ENCODE results near the gene MAP9. TPM values are rescaled to one million over a fixed set of nuclear protein-coding genes. Genes with fewer than 3 reads are reported as not detected.

Gene MAP9
- total RNA-seq, 1 donor: 17.7 TPM

DNA sequence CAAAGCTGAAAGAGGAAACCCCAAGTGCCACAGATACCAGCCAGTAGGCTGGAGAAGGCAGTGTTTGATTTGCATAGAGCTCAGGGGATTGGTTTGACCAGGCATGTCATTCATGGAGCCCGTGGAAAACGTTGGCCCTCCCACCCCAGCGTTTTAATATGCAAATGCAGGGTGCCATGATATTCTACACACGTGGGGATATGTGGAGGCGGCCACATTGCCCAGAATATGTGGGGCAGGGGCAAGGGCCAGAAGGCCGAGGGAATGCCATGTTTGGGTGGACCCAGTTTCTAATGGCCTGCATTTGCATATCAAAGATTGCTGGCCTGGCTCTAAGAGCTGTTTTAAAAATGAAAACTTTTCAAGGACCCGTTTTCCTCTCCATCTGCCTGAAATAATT, 71.1 kb downstream of the MAP9 start:
- no peak for TF ChIP-seq CTCF (IDR thresholded peaks at IDR 0.05; ENCODE audit: insufficient read depth, low read depth, low read length)
- H3K4me3 ChIP-seq (ENCODE audit: low read depth, low read length): no peak overlapping the region
- DNase-seq (ENCODE audit: low read depth): no peak

DNA sequence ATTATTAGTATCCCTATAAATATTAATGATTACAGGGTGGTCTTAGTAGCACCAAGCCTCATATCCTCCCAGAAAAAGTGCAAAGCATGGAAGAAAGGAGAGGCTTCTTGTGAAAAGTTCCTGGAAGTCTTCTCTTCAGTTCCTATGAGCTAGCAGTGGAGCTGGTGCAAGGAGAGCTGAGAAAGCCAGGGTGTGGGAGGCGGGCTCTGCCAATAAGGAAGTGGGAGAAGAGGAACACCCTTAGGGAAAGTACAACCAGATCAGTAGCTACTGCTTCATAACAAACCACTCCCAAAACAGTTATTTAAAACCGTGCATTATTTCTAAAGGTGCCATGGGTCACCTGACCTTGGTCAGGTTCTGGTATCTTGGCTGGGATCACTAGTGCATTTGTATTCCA, 72.4 kb downstream of the MAP9 start:
- no peak for DNase-seq (ENCODE audit: low read depth)
- no peak for TF ChIP-seq CTCF (IDR thresholded peaks at IDR 0.05; ENCODE audit: insufficient read depth, low read depth, low read length)
- H3K4me3 ChIP-seq (ENCODE audit: low read depth, low read length): no peak overlapping the region

GRCh38 chr4:155299103-155299502, 77.7 kb downstream of the MAP9 start:
- TF ChIP-seq CTCF (IDR thresholded peaks at IDR 0.05; ENCODE audit: insufficient read depth, low read depth, low read length): no peak
- H3K4me3 ChIP-seq (ENCODE audit: low read depth, low read length): no peak overlapping the region
- DNase-seq (ENCODE audit: low read depth): no peak

Small RNAs within 50 kb of the gene (small RNA-seq; reads per million reads assigned to genes)
- gene AC097467.4: not detected
- gene YWHAEP4: not detected

Other genes with a start within 250 kb of the MAP9 start
- not detected in 2 replicates for gene NPY2R, start 168.3 kb downstream of the MAP9 start, total RNA-seq

Measured in fibroblast of villous mesenchyme (primary cell).